Measurements from ENCODE around the gene MAP2K7.

MAP2K7 gene

DNA sequence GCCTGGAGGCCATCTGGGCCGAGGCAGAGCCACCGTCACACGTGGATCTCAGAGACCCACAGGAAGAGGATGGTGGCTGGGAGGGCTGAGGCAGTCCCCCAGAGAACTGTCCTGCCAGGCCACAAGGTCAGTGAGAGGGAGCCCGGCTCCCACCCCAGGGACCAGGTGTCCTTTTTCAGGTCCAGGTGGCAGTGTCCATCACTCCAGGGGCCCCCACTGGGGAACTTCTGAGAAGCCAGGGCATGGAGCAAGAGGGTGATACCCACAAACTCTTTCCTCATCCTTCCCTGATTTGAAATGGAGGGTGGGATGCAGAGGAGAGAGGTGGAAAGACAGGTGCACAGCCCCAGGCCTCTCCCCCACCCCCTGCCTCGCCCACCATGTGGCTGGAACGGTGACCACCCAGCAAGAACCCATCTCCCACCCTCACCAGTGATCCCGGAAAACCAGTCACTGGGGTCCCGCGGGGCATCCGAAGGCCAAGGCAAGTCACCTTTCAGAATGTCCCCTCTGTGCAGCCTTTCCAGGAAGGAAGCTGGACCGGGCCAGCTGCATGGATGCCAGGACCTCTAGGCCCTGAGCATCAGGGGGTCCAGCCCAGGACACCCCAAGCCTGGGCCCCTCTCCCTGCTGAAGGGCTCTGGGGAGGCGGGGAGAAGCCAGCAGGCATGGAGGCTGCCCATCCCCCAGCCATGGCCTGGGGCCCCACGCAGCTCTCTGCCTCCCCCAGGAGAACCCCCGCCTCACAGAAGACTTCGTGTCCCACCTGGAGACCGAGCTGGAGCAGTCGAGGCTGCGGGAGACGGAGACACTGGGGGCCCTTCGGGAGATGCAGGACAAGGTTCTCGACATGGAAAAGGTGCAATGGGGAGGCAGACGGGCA, 43.6 kb upstream of the MAP2K7 start:
- no peak overlapping the region for H3K4me3 ChIP-seq (ENCODE audit: low read length)
- TF ChIP-seq CTCF (conservative IDR thresholded peaks at IDR 0.05; ENCODE audit: low read length) = no peak
- DNase-seq (ENCODE audit: low read depth) = no peak

DNA sequence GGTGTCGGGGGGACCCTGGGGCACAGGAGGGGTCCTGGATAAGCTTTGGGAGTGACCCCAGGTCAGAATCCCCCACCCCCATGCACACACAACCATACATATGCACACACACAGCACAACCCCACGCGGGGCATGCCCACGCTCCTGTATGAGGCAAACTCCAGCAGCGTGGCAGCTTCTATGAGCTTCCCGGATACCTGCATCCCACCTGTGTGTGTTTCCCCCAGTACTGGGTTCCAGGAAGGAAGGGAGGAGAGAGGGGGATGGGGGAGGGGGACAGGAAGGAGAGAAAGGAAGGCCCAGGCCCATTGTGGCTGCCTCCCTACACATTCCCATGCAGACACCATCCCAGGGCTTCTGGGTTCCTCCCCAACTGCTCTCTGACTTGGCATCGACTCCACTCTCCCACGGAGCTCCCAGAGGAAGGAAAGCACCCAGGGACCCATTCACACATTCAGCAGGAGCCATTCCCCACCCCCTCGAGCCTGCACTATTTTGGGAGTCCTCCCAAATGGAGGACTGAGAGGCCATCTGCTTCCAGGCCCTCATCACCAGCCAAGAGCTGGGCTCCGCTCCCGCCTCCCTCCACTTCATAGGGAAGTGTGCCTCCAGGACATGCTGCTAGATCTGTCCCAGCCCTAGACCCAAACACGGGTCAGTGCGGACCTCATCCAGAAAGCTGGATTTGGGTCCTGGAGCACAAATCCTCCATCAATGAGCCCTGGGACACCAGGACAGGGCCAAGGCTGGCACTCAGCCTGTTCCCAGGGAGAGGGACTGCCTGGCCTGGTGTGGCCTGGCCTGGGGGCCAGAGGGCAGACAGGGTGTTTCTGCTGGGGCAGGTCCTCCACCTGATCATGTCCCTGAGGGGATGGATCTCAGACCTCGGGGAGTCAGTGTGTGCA, 42.7 kb upstream of the MAP2K7 start:
- no peak for DNase-seq (ENCODE audit: low read depth)
- TF ChIP-seq CTCF (conservative IDR thresholded peaks at IDR 0.05; ENCODE audit: low read length) = no peak
- H3K4me3 ChIP-seq (ENCODE audit: low read length) = no peak overlapping the region

GRCh38 chr19:7861619-7862412, 41.9 kb upstream of the MAP2K7 start:
- DNase-seq (ENCODE audit: low read depth) = no peak
- H3K4me3 ChIP-seq (ENCODE audit: low read length) = no peak overlapping the region
- no peak for TF ChIP-seq CTCF (conservative IDR thresholded peaks at IDR 0.05; ENCODE audit: low read length)

DNA sequence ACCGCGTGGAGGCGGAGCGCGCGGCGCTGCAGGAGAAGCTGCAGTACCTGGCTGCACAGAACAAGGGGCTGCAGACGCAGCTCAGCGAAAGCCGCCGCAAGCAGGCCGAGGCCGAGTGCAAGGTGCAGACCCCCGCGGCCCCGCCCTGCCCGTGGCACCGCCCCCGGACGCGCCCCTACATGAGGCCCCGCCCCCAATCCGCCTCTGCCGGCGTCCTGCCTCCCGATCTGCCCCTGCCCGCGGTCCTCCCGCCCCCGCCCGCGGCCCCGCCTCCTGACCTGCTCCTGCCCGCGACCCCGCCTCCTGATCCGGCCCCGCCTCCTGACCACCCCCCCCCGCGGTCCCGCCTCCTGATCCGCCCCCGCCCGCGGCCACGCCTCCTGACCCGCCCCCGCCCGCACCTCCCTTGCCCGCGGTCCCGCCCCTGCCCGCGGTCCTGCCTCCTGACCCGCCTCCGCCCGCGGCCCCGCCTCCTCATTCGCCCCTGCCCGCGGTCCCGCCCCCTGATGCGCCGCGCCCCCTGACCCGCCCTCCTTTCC, 41.2 kb upstream of the MAP2K7 start:
- no peak overlapping the region for H3K4me3 ChIP-seq (ENCODE audit: low read length)

DNA sequence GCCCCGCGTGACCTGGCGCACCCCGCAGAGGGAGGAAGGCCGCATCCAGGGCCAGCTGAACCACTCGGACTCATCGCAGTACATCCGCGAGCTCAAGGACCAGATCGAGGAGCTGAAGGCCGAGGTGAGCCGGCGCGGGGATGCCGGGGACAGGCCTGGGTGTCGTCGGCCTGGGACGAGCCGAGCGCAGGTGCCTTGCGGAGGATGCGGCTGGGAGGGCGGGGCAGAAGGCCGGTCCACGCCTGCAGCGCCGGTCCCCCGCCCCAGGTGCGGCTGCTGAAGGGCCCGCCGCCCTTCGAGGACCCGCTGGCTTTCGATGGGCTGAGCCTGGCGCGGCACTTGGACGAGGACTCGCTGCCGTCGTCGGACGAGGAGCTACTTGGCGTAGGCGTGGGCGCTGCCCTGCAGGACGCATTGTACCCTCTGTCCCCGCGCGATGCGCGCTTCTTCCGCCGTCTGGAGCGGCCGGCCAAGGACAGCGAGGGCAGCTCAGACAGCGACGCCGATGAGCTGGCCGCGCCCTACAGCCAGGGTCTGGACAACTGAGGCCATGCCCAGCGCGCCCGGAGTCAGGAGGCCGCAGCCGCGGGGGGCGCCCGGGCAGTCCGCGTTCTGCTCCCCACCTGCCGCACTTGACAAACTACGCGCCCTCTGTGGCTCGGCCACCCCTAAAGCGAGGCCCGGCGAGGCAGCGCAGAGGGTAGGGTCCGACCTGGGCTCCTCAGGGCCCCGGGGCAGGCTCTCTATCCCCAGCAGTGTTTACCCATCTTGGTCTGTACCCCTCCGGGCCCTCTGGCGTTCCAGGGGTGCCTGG, 40.3 kb upstream of the MAP2K7 start:
- TF ChIP-seq CTCF (conservative IDR thresholded peaks at IDR 0.05; ENCODE audit: low read length) = no peak
- no peak overlapping the region for H3K4me3 ChIP-seq (ENCODE audit: low read length)
- no peak for DNase-seq (ENCODE audit: low read depth)

More for the DNA sequence above, 41.2 kb upstream of the MAP2K7 start:
- no peak for TF ChIP-seq CTCF (conservative IDR thresholded peaks at IDR 0.05; ENCODE audit: low read length)
- no peak for DNase-seq (ENCODE audit: low read depth)
